DOHH2 (cell line): ENCODE results near the gene RTN3.

Source experiments
- H3F3A ChIP-seq: fragments of 200-600 bp; sonication (generic), shearing (Covaris generic); 2 replicates; pipeline ENCODE4 v1.6.0; 2016; ENCODE audit warnings: antibody characterized with exemption, mild to moderate bottlenecking; ENCODE audit not compliant: control insufficient read depth, insufficient read depth
- H3K27ac ChIP-seq: fragments of 200-600 bp; sonication (generic); 2 replicates; pipeline ENCODE4 v1.5.1; 2014; ENCODE audit warnings: low read depth, mild to moderate bottlenecking, low read length, moderate library complexity
- H3K27me3 ChIP-seq: fragments of 200-600 bp; sonication (generic); 2 replicates; pipeline ENCODE4 v1.6.1; 2014; ENCODE audit warnings: mild to moderate bottlenecking, low read length, mixed read lengths; ENCODE audit not compliant: control insufficient read depth
- H3K36me3 ChIP-seq: fragments of 200-600 bp; sonication (generic); 2 replicates; pipeline ENCODE4 v1.6.1; 2014; ENCODE audit warnings: mild to moderate bottlenecking, low read length, moderate library complexity, mixed read lengths; ENCODE audit not compliant: control insufficient read depth
- H3K4me1 ChIP-seq: fragments of 200-600 bp; sonication (generic); 2 replicates; pipeline ENCODE4 v1.6.1; 2014; ENCODE audit warnings: mild to moderate bottlenecking, low read length, mixed read lengths; ENCODE audit not compliant: control insufficient read depth
- H3K4me2 ChIP-seq: fragments of 200-600 bp; sonication (generic); 2 replicates; pipeline ENCODE4 v1.6.0; 2014; ENCODE audit warnings: mild to moderate bottlenecking, low read length, moderate library complexity
- H3K4me3 ChIP-seq: fragments of 200-600 bp; sonication (generic); 2 replicates; pipeline ENCODE4 v1.5.1; 2014; ENCODE audit warnings: mild to moderate bottlenecking, low read length, mixed read lengths
- H3K79me2 ChIP-seq: fragments of 200-600 bp; sonication (generic); 2 replicates; pipeline ENCODE4 v1.6.1; 2014; ENCODE audit warnings: mild to moderate bottlenecking, low read length, mixed read lengths; ENCODE audit not compliant: control insufficient read depth
- H3K9me2 ChIP-seq: fragments of 200-600 bp; sonication (generic); replicated peaks from 2 replicates; pipeline ENCODE4 v1.6.1; 2014; ENCODE audit warnings: mild to moderate bottlenecking, low read length, mixed read lengths; ENCODE audit not compliant: control insufficient read depth
- H3K9me3 ChIP-seq: fragments of 200-600 bp; sonication (generic); 2 replicates; pipeline ENCODE4 v1.6.1; 2014; ENCODE audit warnings: antibody characterized with exemption, low read length, mixed read lengths; ENCODE audit not compliant: control insufficient read depth, insufficient read depth
- H4K20me1 ChIP-seq: fragments of 200-600 bp; sonication (generic); 2 replicates; pipeline ENCODE4 v1.6.0; 2014; ENCODE audit warnings: low read depth, mild to moderate bottlenecking, antibody characterized with exemption, low read length, moderate library complexity; ENCODE audit not compliant: control insufficient read depth, insufficient read depth
- CTCF ChIP-seq: fragments of 200-600 bp; sonication (generic); IDR thresholded peaks from one replicate; pipeline ENCODE4 v1.5.1; 2014; ENCODE audit warnings: antibody characterized with exemption, mild to moderate bottlenecking, low read depth, low read length; ENCODE audit not compliant: poor library complexity, severe bottlenecking
- EZH2phosphoT487 ChIP-seq: fragments of 200-600 bp; sonication (generic); IDR thresholded peaks from 2 replicates; pipeline ENCODE4 v1.6.1; 2017; ENCODE audit warnings: borderline replicate concordance, mild to moderate bottlenecking, antibody characterized with exemption, low read length, moderate library complexity, mixed read lengths

Gene RTN3

DNA sequence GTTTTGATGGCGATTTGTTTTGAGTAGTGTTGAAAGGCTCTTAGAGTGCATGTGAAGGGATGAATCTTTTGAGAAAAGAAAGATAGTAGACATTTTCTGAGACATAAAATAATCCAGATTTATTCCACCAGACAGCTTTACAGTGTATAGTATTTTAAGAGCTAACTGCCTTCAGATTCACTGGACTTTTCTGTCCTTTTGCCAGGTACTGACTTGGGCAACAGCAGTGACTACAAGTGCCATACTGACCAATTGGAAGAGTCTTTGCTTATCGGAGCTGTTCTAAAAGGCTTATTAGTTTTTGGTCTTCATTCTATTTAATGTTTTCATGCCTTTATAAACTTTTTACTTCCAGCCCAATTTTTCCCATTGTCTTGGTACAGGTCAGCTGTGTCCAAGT is 32.5 kb downstream of the RTN3 start:
- H3F3A ChIP-seq, result peaks cover 2% of the 10 kb centered on the region; the same call in 1 of the 2 replicates
- H3K4me3 ChIP-seq, result no peak overlapping the region
- no peaks in the 10 kb centered on the region for H3K36me3 ChIP-seq
- H3K9me2 ChIP-seq, result no peaks in the 10 kb centered on the region
- H3K4me1 ChIP-seq, result no peaks in the 10 kb centered on the region
- no peaks in the 10 kb centered on the region for H3K9me3 ChIP-seq
- peaks cover 31% of the 10 kb centered on the region for H3K79me2 ChIP-seq
- H3K4me2 ChIP-seq, result no peak overlapping the region
- TF ChIP-seq EZH2phosphoT487 (no peak), CTCF (no peak)
- no peaks in the 10 kb centered on the region for H3K27me3 ChIP-seq
- peaks cover 5% of the 10 kb centered on the region; the same call in 1 of the 2 replicates for H4K20me1 ChIP-seq
- no peak overlapping the region for H3K27ac ChIP-seq

DNA sequence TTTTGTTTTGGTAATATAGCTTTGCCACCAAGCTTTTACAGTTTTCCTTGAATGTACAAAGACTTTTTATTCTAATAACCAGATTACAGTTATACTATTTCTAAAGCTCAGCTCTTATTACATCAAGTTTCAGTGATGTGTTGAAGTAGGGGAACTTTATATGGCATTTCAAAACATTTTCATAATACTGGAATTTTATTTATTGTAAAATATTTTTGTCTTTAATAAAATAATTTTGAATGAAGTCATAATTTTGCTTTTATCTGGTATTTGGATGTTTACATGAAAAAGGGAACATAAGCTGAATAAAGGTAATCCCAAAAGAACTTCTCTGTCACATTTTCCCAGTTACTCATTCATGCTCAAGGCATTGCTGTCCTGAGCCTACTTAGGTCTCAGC is 34.7 kb downstream of the RTN3 start:
- no peak overlapping the region for H3K27ac ChIP-seq
- peaks cover 3% of the 10 kb centered on the region; the same call in 1 of the 2 replicates for H3K36me3 ChIP-seq
- no peaks in the 10 kb centered on the region for H3K9me2 ChIP-seq
- H3K4me1 ChIP-seq, result no peaks in the 10 kb centered on the region
- H3K79me2 ChIP-seq, result peaks cover 20% of the 10 kb centered on the region
- H3K27me3 ChIP-seq, result no peaks in the 10 kb centered on the region
- H3K4me3 ChIP-seq, result no peak overlapping the region
- H3K4me2 ChIP-seq, result no peak overlapping the region
- no peak for TF ChIP-seq EZH2phosphoT487
- peaks cover 5% of the 10 kb centered on the region; the same call in 1 of the 2 replicates for H4K20me1 ChIP-seq
- no peaks in the 10 kb centered on the region for H3K9me3 ChIP-seq
- H3F3A ChIP-seq, result peaks cover 2% of the 10 kb centered on the region; the same call in 1 of the 2 replicates

GRCh38 chr11:63719001-63719400 is 37.7 kb downstream of the RTN3 start:
- TF ChIP-seq EZH2phosphoT487, result no peak
- no peak for TF ChIP-seq CTCF
- H3K27ac ChIP-seq, result no peak overlapping the region
- no peak overlapping the region for H3K4me2 ChIP-seq
- H3K36me3 ChIP-seq, result peaks cover 3% of the 10 kb centered on the region; the same call in 1 of the 2 replicates
- no peaks in the 10 kb centered on the region for H4K20me1 ChIP-seq
- no peaks in the 10 kb centered on the region for H3K4me1 ChIP-seq
- H3K79me2 ChIP-seq, result peaks cover 17% of the 10 kb centered on the region
- H3F3A ChIP-seq, result 0 out of 2 replicates have a peak, but pooled peaks cover 2% of the 10 kb centered on the region
- no peaks in the 10 kb centered on the region for H3K9me3 ChIP-seq
- no peak overlapping the region for H3K4me3 ChIP-seq
- H3K27me3 ChIP-seq, result no peaks in the 10 kb centered on the region
- H3K9me2 ChIP-seq, result no peaks in the 10 kb centered on the region

DNA sequence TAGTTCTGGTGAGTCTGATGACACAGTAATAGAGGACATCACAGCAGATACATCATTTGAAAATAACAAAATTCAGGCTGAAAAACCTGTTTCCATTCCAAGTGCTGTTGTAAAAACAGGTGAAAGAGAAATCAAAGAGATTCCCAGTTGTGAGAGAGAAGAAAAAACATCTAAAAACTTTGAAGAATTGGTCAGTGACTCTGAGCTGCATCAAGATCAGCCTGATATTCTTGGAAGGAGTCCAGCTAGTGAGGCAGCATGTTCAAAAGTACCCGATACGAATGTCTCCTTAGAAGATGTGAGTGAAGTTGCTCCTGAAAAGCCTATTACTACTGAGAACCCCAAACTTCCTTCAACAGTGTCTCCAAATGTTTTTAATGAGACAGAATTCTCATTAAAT is 38.7 kb downstream of the RTN3 start:
- Histone ChIP-seq H3K4me3 (no peak overlapping the region), H3F3A (0 out of 2 replicates have a peak, but pooled peaks cover 2% of the 10 kb centered on the region), H3K79me2 (peaks cover 14% of the 10 kb centered on the region), H3K27me3 (no peaks in the 10 kb centered on the region), H3K9me3 (no peaks in the 10 kb centered on the region), H3K27ac (no peak overlapping the region), H3K36me3 (peaks cover 3% of the 10 kb centered on the region; the same call in 1 of the 2 replicates), H4K20me1 (no peaks in the 10 kb centered on the region), H3K4me1 (no peaks in the 10 kb centered on the region), H3K9me2 (no peaks in the 10 kb centered on the region), H3K4me2 (no peak overlapping the region)
- TF ChIP-seq EZH2phosphoT487 (no peak), CTCF (no peak)
